ENCODE measurements around the gene ARF1. TPM values are rescaled to one million over a fixed set of nuclear protein-coding genes. Genes with fewer than 3 reads are reported as not detected.

The ARF1 gene
- polyA plus RNA-seq, 2 donors, result 180 to 295 TPM

GRCh38 chr1:228112617-228113016, 30.1 kb downstream of the ARF1 start:
- no peaks in the 10 kb centered on the region for H3K9me3 ChIP-seq (ENCODE audit: control insufficient read depth in 2 of 2, insufficient read depth in 1 of 2, low read depth in 1 of 2, low read length in 1 of 2)
- no peak overlapping the region for H3K4me3 ChIP-seq (ENCODE audit: low read depth in 1 of 2, low read length in 2 of 2)
- peaks cover 0 to 3% of the 10 kb centered on the region in 2 donors for H3K4me1 ChIP-seq (ENCODE audit: control insufficient read depth in 2 of 2, insufficient read depth in 2 of 2, low read length in 1 of 2)
- no peak overlapping the region for H3K27ac ChIP-seq (ENCODE audit: low read depth in 2 of 2, low read length in 1 of 2)
- 80 to 87% methylated on average over 1 of the region's 1 CpG for WGBS, 2 donors
- peaks cover 0 to 3% of the 10 kb centered on the region in 2 donors for H3K36me3 ChIP-seq (ENCODE audit: control insufficient read depth in 2 of 2, insufficient read depth in 2 of 2, low read length in 1 of 2)
- H3K27me3 ChIP-seq (ENCODE audit: control insufficient read depth in 1 of 2, insufficient read depth in 2 of 2, low read length in 2 of 2), result no peaks in the 10 kb centered on the region

GRCh38 chr1:228114827-228115226, 32.3 kb downstream of the ARF1 start:
- no peaks in the 10 kb centered on the region for H3K27me3 ChIP-seq (ENCODE audit: control insufficient read depth in 1 of 2, insufficient read depth in 2 of 2, low read length in 2 of 2)
- H3K36me3 ChIP-seq (ENCODE audit: control insufficient read depth in 2 of 2, insufficient read depth in 2 of 2, low read length in 1 of 2), result no peaks in the 10 kb centered on the region

GRCh38 chr1:228117335-228117734, 34.8 kb downstream of the ARF1 start:
- no peaks in the 10 kb centered on the region for H3K4me1 ChIP-seq (ENCODE audit: control insufficient read depth in 2 of 2, insufficient read depth in 2 of 2, low read length in 1 of 2)
- no peaks in the 10 kb centered on the region for H3K36me3 ChIP-seq (ENCODE audit: control insufficient read depth in 2 of 2, insufficient read depth in 2 of 2, low read length in 1 of 2)
- no peak overlapping the region for H3K4me3 ChIP-seq (ENCODE audit: low read depth in 1 of 2, low read length in 2 of 2)
- no peaks in the 10 kb centered on the region for H3K9me3 ChIP-seq (ENCODE audit: control insufficient read depth in 2 of 2, insufficient read depth in 1 of 2, low read depth in 1 of 2, low read length in 1 of 2)
- no peak overlapping the region for H3K27ac ChIP-seq (ENCODE audit: low read depth in 2 of 2, low read length in 1 of 2)
- H3K27me3 ChIP-seq (ENCODE audit: control insufficient read depth in 1 of 2, insufficient read depth in 2 of 2, low read length in 2 of 2), result no peaks in the 10 kb centered on the region
- WGBS, 2 donors, result 97% methylated on average over 4 of the region's 4 CpGs

More at GRCh38 chr1:228114827-228115226, 32.3 kb downstream of the ARF1 start:
- Histone ChIP-seq H3K27ac (ENCODE audit: low read depth in 2 of 2, low read length in 1 of 2) (no peak overlapping the region), H3K4me1 (ENCODE audit: control insufficient read depth in 2 of 2, insufficient read depth in 2 of 2, low read length in 1 of 2) (no peaks in the 10 kb centered on the region), H3K4me3 (ENCODE audit: low read depth in 1 of 2, low read length in 2 of 2) (no peak overlapping the region), H3K9me3 (ENCODE audit: control insufficient read depth in 2 of 2, insufficient read depth in 1 of 2, low read depth in 1 of 2, low read length in 1 of 2) (no peaks in the 10 kb centered on the region)
- WGBS, 2 donors, result 69 to 74% methylated on average over 3 of the region's 3 CpGs

- no peaks in the 10 kb centered on the region for H3K4me1 ChIP-seq (ENCODE audit: control insufficient read depth in 2 of 2, insufficient read depth in 2 of 2, low read length in 1 of 2)
- no peaks in the 10 kb centered on the region for H3K27me3 ChIP-seq (ENCODE audit: control insufficient read depth in 1 of 2, insufficient read depth in 2 of 2, low read length in 2 of 2)
- H3K4me3 ChIP-seq (ENCODE audit: low read depth in 1 of 2, low read length in 2 of 2), result no peak overlapping the region
- WGBS, 2 donors, result 83 to 87% methylated on average over 2 of the region's 2 CpGs
- H3K27ac ChIP-seq (ENCODE audit: low read depth in 2 of 2, low read length in 1 of 2), result no peak overlapping the region
- no peaks in the 10 kb centered on the region for H3K36me3 ChIP-seq (ENCODE audit: control insufficient read depth in 2 of 2, insufficient read depth in 2 of 2, low read length in 1 of 2)
- no peaks in the 10 kb centered on the region for H3K9me3 ChIP-seq (ENCODE audit: control insufficient read depth in 2 of 2, insufficient read depth in 1 of 2, low read depth in 1 of 2, low read length in 1 of 2)
These were observed 35.5 kb downstream of the ARF1 start for GRCh38 chr1:228118040-228118439.

GRCh38 chr1:228120351-228120750, 37.8 kb downstream of the ARF1 start:
- H3K4me3 ChIP-seq (ENCODE audit: low read depth in 1 of 2, low read length in 2 of 2), result no peak overlapping the region
- H3K36me3 ChIP-seq (ENCODE audit: control insufficient read depth in 2 of 2, insufficient read depth in 2 of 2, low read length in 1 of 2), result no peaks in the 10 kb centered on the region
- no peak overlapping the region for H3K27ac ChIP-seq (ENCODE audit: low read depth in 2 of 2, low read length in 1 of 2)
- H3K4me1 ChIP-seq (ENCODE audit: control insufficient read depth in 2 of 2, insufficient read depth in 2 of 2, low read length in 1 of 2), result no peaks in the 10 kb centered on the region
- no peaks in the 10 kb centered on the region for H3K9me3 ChIP-seq (ENCODE audit: control insufficient read depth in 2 of 2, insufficient read depth in 1 of 2, low read depth in 1 of 2, low read length in 1 of 2)
- H3K27me3 ChIP-seq (ENCODE audit: control insufficient read depth in 1 of 2, insufficient read depth in 2 of 2, low read length in 2 of 2), result no peaks in the 10 kb centered on the region
- WGBS, 2 donors, result 40 to 62% methylated on average over 1 of the region's 1 CpG

GRCh38 chr1:228120857-228121489, 38.5 kb downstream of the ARF1 start:
- Histone ChIP-seq H3K27ac (ENCODE audit: low read depth in 2 of 2, low read length in 1 of 2) (no peak overlapping the region), H3K9me3 (ENCODE audit: control insufficient read depth in 2 of 2, insufficient read depth in 1 of 2, low read depth in 1 of 2, low read length in 1 of 2) (no peaks in the 10 kb centered on the region), H3K27me3 (ENCODE audit: control insufficient read depth in 1 of 2, insufficient read depth in 2 of 2, low read length in 2 of 2) (no peaks in the 10 kb centered on the region), H3K4me1 (ENCODE audit: control insufficient read depth in 2 of 2, insufficient read depth in 2 of 2, low read length in 1 of 2) (no peaks in the 10 kb centered on the region), H3K4me3 (ENCODE audit: low read depth in 1 of 2, low read length in 2 of 2) (no peak overlapping the region), H3K36me3 (ENCODE audit: control insufficient read depth in 2 of 2, insufficient read depth in 2 of 2, low read length in 1 of 2) (no peaks in the 10 kb centered on the region)
- WGBS, 2 donors, result 60 to 69% methylated on average over 5 of the region's 5 CpGs

- no peaks in the 10 kb centered on the region for H3K4me1 ChIP-seq (ENCODE audit: control insufficient read depth in 2 of 2, insufficient read depth in 2 of 2, low read length in 1 of 2)
- no peaks in the 10 kb centered on the region for H3K9me3 ChIP-seq (ENCODE audit: control insufficient read depth in 2 of 2, insufficient read depth in 1 of 2, low read depth in 1 of 2, low read length in 1 of 2)
- H3K4me3 ChIP-seq (ENCODE audit: low read depth in 1 of 2, low read length in 2 of 2), result no peak overlapping the region
- no peak overlapping the region for H3K27ac ChIP-seq (ENCODE audit: low read depth in 2 of 2, low read length in 1 of 2)
- 79 to 86% methylated on average over 1 of the region's 1 CpG for WGBS, 2 donors
- no peaks in the 10 kb centered on the region for H3K36me3 ChIP-seq (ENCODE audit: control insufficient read depth in 2 of 2, insufficient read depth in 2 of 2, low read length in 1 of 2)
- no peaks in the 10 kb centered on the region for H3K27me3 ChIP-seq (ENCODE audit: control insufficient read depth in 1 of 2, insufficient read depth in 2 of 2, low read length in 2 of 2)
These were observed 40.5 kb downstream of the ARF1 start for GRCh38 chr1:228122921-228123441.

- no peak overlapping the region for H3K4me3 ChIP-seq (ENCODE audit: low read depth in 1 of 2, low read length in 2 of 2)
- H3K27me3 ChIP-seq (ENCODE audit: control insufficient read depth in 1 of 2, insufficient read depth in 2 of 2, low read length in 2 of 2), result no peaks in the 10 kb centered on the region
- WGBS, 2 donors, result 76 to 81% methylated on average over 2 of the region's 2 CpGs
- H3K4me1 ChIP-seq (ENCODE audit: control insufficient read depth in 2 of 2, insufficient read depth in 2 of 2, low read length in 1 of 2), result no peaks in the 10 kb centered on the region
- H3K36me3 ChIP-seq (ENCODE audit: control insufficient read depth in 2 of 2, insufficient read depth in 2 of 2, low read length in 1 of 2), result no peaks in the 10 kb centered on the region
- H3K9me3 ChIP-seq (ENCODE audit: control insufficient read depth in 2 of 2, insufficient read depth in 1 of 2, low read depth in 1 of 2, low read length in 1 of 2), result no peaks in the 10 kb centered on the region
- H3K27ac ChIP-seq (ENCODE audit: low read depth in 2 of 2, low read length in 1 of 2), result no peak overlapping the region
These were observed 41.0 kb downstream of the ARF1 start for GRCh38 chr1:228123505-228123904.

GRCh38 chr1:228125185-228125584, 42.7 kb downstream of the ARF1 start:
- Histone ChIP-seq H3K4me3 (ENCODE audit: low read depth in 1 of 2, low read length in 2 of 2) (no peak overlapping the region), H3K27me3 (ENCODE audit: control insufficient read depth in 1 of 2, insufficient read depth in 2 of 2, low read length in 2 of 2) (no peaks in the 10 kb centered on the region), H3K9me3 (ENCODE audit: control insufficient read depth in 2 of 2, insufficient read depth in 1 of 2, low read depth in 1 of 2, low read length in 1 of 2) (no peaks in the 10 kb centered on the region), H3K36me3 (ENCODE audit: control insufficient read depth in 2 of 2, insufficient read depth in 2 of 2, low read length in 1 of 2) (no peaks in the 10 kb centered on the region), H3K4me1 (ENCODE audit: control insufficient read depth in 2 of 2, insufficient read depth in 2 of 2, low read length in 1 of 2) (no peaks in the 10 kb centered on the region), H3K27ac (ENCODE audit: low read depth in 2 of 2, low read length in 1 of 2) (no peak overlapping the region)
- 79 to 82% methylated on average over 5 of the region's 5 CpGs for WGBS, 2 donors

- H3K4me1 ChIP-seq (ENCODE audit: control insufficient read depth in 2 of 2, insufficient read depth in 2 of 2, low read length in 1 of 2), result no peaks in the 10 kb centered on the region
- H3K4me3 ChIP-seq (ENCODE audit: low read depth in 1 of 2, low read length in 2 of 2), result no peak overlapping the region
- H3K27me3 ChIP-seq (ENCODE audit: control insufficient read depth in 1 of 2, insufficient read depth in 2 of 2, low read length in 2 of 2), result no peaks in the 10 kb centered on the region
- H3K27ac ChIP-seq (ENCODE audit: low read depth in 2 of 2, low read length in 1 of 2), result peak overlapping the region; percentile 61 to 66
- no peaks in the 10 kb centered on the region for H3K9me3 ChIP-seq (ENCODE audit: control insufficient read depth in 2 of 2, insufficient read depth in 1 of 2, low read depth in 1 of 2, low read length in 1 of 2)
- H3K36me3 ChIP-seq (ENCODE audit: control insufficient read depth in 2 of 2, insufficient read depth in 2 of 2, low read length in 1 of 2), result no peaks in the 10 kb centered on the region
- whole genome bisulfite sequencing, 2 donors, result 63% methylated on average over 2 of the region's 2 CpGs
These were observed 49.3 kb downstream of the ARF1 start for GRCh38 chr1:228131766-228132165.

All from esophagus (tissue), 2 donors.